Kidney (tissue), 14 donors: ENCODE results near the gene AGBL1. TPM values are rescaled to one million over a fixed set of nuclear protein-coding genes. Genes with fewer than 3 reads are reported as not detected.

Experiments used
- DNase-seq, 5 donors: peaks; one replicate each; pipeline ENCODE4 v3.0.0-alpha.2; 2013 to 2020
- FAIRE-seq: peaks from 2 replicates; lab custom pipeline; 2012; peaks lifted over from hg19 to GRCh38; lab: Jason Lieb, UNC
- H3K27ac ChIP-seq, 2 donors: one replicate each; pipeline ENCODE4 v1.7.0; 2013; ENCODE audit warnings: low read depth in 2 of 2, low read length in 2 of 2, inconsistent platforms in 1 of 2
- H3K27me3 ChIP-seq: one replicate; pipeline ENCODE4 v1.7.1; 2013; ENCODE audit warnings: low read length, inconsistent platforms; ENCODE audit not compliant: control insufficient read depth, insufficient read depth
- H3K36me3 ChIP-seq, 3 donors: one replicate each; pipeline versions ENCODE4 v1.7.0 to v1.7.1; 2013; ENCODE audit warnings: low read length in 3 of 3, control low read depth in 1 of 3, inconsistent platforms in 1 of 3; ENCODE audit not compliant: insufficient read depth in 3 of 3, control insufficient read depth in 2 of 3
- H3K4me1 ChIP-seq, 3 donors: one replicate each; pipeline versions ENCODE4 v1.7.0 to v1.7.1; 2013; ENCODE audit warnings: low read length in 3 of 3, inconsistent platforms in 1 of 3, low read depth in 1 of 3; ENCODE audit not compliant: control insufficient read depth in 2 of 3, insufficient read depth in 2 of 3
- H3K4me3 ChIP-seq, 3 donors: one replicate each; pipeline versions ENCODE4 v1.7.0 to v1.8.1; 2013; ENCODE audit warnings: low read length in 3 of 3, control low read depth in 1 of 3, inconsistent platforms in 1 of 3
- H3K9ac ChIP-seq, 3 donors: one replicate each; pipeline versions ENCODE4 v1.7.0 to v1.7.1; 2013; ENCODE audit warnings: low read length in 3 of 3, control low read depth in 1 of 3, inconsistent platforms in 1 of 3
- H3K9me3 ChIP-seq, 3 donors: one replicate each; pipeline versions ENCODE4 v1.7.0 to v1.7.1; 2013; ENCODE audit warnings: low read length in 3 of 3, control low read depth in 1 of 3, inconsistent platforms in 1 of 3; ENCODE audit not compliant: control insufficient read depth in 2 of 3, insufficient read depth in 1 of 3
- intact Hi-C: fragments of 100-400 bp; cut with DNase I; formaldehyde crosslinking; loops from one replicate; pipeline ENCODE4 v1.11.1; 2022
- polyA plus RNA-seq: library from polyadenylated mRNA; stranded (reverse); fragments of 350-450 nt; fragmentation: Illumina TruSeq; extraction: RNeasy Lipid Tissue Mini Kit (QIAGEN cat#74804); gene quantifications from one replicate; pipeline ENCODE4 v1.2.3, GENCODE V29; 2014; ENCODE audit warnings: low read depth, low replicate concordance; ENCODE audit not compliant: insufficient read depth
- total RNA-seq: library from RNA; stranded (reverse); fragmentation: NEBNext Ultra II Directional; extraction: Animal tissue kit (Norgen Biotek cat#: 25700); gene quantifications from one replicate; pipeline ENCODE4 v1.2.1, GENCODE V29; 2021
- TF ChIP-seq, protein P1 (sequence below): IDR thresholded peaks from 3 replicates; pipeline ENCODE4 v1.5.1; 2012; ENCODE audit warnings: mild to moderate bottlenecking, moderate library complexity, borderline replicate concordance; ENCODE audit not compliant: insufficient read depth; ENCODE audit errors: extremely low read depth
- donor health status: control.
- donor health status: control.
- donor health status: control.
- donor health status: control.
- donor health status: control.
- donor health status: DM: yes; HTN: yes; CAD: no.
- donor health status: Normal renal cell carcinoma (clear cell type).

AGBL1 gene
- total and polyA plus RNA-seq, 2 donors from 2014 or later, result not detected

DNA sequence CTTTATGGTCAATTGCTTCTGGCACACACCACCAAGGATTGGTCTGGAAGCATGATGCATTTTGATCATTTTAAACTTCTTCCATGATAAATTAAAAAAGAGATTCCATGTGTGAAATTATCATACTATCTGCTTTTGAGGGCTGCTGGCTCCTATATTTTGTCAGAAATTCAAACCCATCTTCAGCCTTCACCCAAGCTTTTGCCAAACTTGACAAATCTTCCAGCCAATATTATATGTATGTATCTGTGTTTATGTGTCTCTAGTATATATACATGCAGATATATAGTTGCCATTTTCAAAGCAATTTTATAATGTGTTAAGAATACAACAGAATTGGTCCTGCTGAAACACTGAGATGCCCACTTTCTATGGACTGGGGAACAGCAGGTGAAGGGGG is 275.7 kb downstream of the AGBL1 start:
- Histone ChIP-seq H3K9ac (no peak overlapping the region), H3K4me3 (no peak overlapping the region), H3K36me3 (no peaks in the 10 kb centered on the region), H3K27ac (no peak overlapping the region), H3K4me1 (no peaks in the 10 kb centered on the region), H3K9me3 (no peaks in the 10 kb centered on the region), H3K27me3 (no peaks in the 10 kb centered on the region)
- TF ChIP-seq, protein P1, sequence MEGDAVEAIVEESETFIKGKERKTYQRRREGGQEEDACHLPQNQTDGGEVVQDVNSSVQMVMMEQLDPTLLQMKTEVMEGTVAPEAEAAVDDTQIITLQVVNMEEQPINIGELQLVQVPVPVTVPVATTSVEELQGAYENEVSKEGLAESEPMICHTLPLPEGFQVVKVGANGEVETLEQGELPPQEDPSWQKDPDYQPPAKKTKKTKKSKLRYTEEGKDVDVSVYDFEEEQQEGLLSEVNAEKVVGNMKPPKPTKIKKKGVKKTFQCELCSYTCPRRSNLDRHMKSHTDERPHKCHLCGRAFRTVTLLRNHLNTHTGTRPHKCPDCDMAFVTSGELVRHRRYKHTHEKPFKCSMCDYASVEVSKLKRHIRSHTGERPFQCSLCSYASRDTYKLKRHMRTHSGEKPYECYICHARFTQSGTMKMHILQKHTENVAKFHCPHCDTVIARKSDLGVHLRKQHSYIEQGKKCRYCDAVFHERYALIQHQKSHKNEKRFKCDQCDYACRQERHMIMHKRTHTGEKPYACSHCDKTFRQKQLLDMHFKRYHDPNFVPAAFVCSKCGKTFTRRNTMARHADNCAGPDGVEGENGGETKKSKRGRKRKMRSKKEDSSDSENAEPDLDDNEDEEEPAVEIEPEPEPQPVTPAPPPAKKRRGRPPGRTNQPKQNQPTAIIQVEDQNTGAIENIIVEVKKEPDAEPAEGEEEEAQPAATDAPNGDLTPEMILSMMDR, result no peak
- intact Hi-C loops, result no loop called here
- FAIRE-seq, result no peak
- no peak for DNase-seq

- DNase-seq, result peak in 2 of 5 donors; percentile 26 to 51
- H3K4me3 ChIP-seq, result no peak overlapping the region
- H3K27me3 ChIP-seq, result no peaks in the 10 kb centered on the region
- no peaks in the 10 kb centered on the region for H3K4me1 ChIP-seq
- no peak for FAIRE-seq
- H3K9me3 ChIP-seq, result no peaks in the 10 kb centered on the region
- TF ChIP-seq, protein P1, result no peak
- H3K36me3 ChIP-seq, result no peaks in the 10 kb centered on the region
- H3K9ac ChIP-seq, result no peak overlapping the region
- no peak overlapping the region for H3K27ac ChIP-seq
- intact Hi-C loops, result no loop called here
Observed at GRCh38 chr15:86355801-86356200, 276.1 kb downstream of the AGBL1 start.

- no peak for DNase-seq
- H3K9me3 ChIP-seq, result no peaks in the 10 kb centered on the region
- H3K27ac ChIP-seq, result no peak overlapping the region
- no peak for FAIRE-seq
- no peaks in the 10 kb centered on the region for H3K27me3 ChIP-seq
- no peak overlapping the region for H3K9ac ChIP-seq
- H3K4me3 ChIP-seq, result no peak overlapping the region
- no peaks in the 10 kb centered on the region for H3K36me3 ChIP-seq
- intact Hi-C loops, result no loop called here
- H3K4me1 ChIP-seq, result no peaks in the 10 kb centered on the region
- TF ChIP-seq, protein P1, result no peak
Observed at GRCh38 chr15:86362555-86362954, 282.9 kb downstream of the AGBL1 start.

DNA sequence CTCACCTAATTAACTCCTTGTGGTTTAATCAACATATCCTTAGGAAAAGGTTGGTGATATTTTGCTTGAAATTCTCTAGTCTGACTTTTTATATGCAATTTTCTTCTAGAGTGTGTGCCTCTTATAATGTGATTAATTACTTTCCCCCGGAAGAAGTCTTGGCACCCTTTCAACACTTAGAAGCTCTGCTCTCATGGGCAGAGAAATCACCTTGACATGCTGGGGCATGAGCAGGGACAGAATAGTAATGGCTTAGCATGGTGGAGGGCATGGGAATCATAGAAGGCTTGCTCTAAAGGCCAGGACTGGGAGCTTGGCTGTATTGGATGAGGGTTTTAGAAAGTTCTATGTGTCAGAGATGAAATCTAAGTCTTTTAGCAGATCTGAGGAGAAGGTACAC is 293.5 kb downstream of the AGBL1 start:
- H3K9me3 ChIP-seq, result no peaks in the 10 kb centered on the region
- TF ChIP-seq, protein P1, result no peak
- no peaks in the 10 kb centered on the region for H3K36me3 ChIP-seq
- H3K4me3 ChIP-seq, result no peak overlapping the region
- no peak overlapping the region for H3K9ac ChIP-seq
- FAIRE-seq (no peak), DNase-seq (peak in 1 of 5 donors; percentile 8)
- no peaks in the 10 kb centered on the region for H3K27me3 ChIP-seq
- H3K27ac ChIP-seq, result no peak overlapping the region
- intact Hi-C loops, result no loop called here
- H3K4me1 ChIP-seq, result no peaks in the 10 kb centered on the region
